Measurements from ENCODE around the gene GRK2.
"Not testable (repeated sequence)": the region's sequence is repeated elsewhere in the genome, so short reads cannot be mapped to it uniquely, and the experiment has no call there.

GRK2 gene

GRCh38 chr11:67266449-67267187, at the start of gene GRK2:
GRK2 (plus strand) TSS chr11:67266473; CDS start chr11:67266700, 227 bp downstream.
- DNase-seq = no peak
- no peak for TF ChIP-seq CTCF (IDR thresholded peaks at IDR 0.05; ENCODE audit: low read depth, low read length)
- Histone ChIP-seq H3K9me3 (ENCODE audit: severe bottlenecking) (no peaks in the 10 kb centered on the region), H3K36me3 (peaks cover 27% of the 10 kb centered on the region), H3K27ac (peak within 1 kb of the TSS; percentile 71), H3K4me3 (ENCODE audit: low read depth, low read length) (peak within 1 kb of the TSS; percentile 73), H3K27me3 (ENCODE audit: insufficient read depth, low read depth, severe bottlenecking) (no peaks in the 10 kb centered on the region)

GRCh38 chr11:67227726-67228125, 38.5 kb upstream of the GRK2 start:
- DNase-seq = no peak
- Histone ChIP-seq H3K4me3 (ENCODE audit: low read depth, low read length) (no peak overlapping the region), H3K9me3 (ENCODE audit: severe bottlenecking) (no peaks in the 10 kb centered on the region), H3K27me3 (ENCODE audit: insufficient read depth, low read depth, severe bottlenecking) (no peaks in the 10 kb centered on the region), H3K36me3 (peaks cover 73% of the 10 kb centered on the region), H3K27ac (no peak overlapping the region)
- TF ChIP-seq CTCF (IDR thresholded peaks at IDR 0.05; ENCODE audit: low read depth, low read length) = no peak

GRCh38 chr11:67230406-67230805, 35.9 kb upstream of the GRK2 start:
- no peak for TF ChIP-seq CTCF (IDR thresholded peaks at IDR 0.05; ENCODE audit: low read depth, low read length)
- Histone ChIP-seq H3K36me3 (peaks cover 70% of the 10 kb centered on the region), H3K4me3 (ENCODE audit: low read depth, low read length) (no peak overlapping the region), H3K9me3 (ENCODE audit: severe bottlenecking) (no peaks in the 10 kb centered on the region), H3K27me3 (ENCODE audit: insufficient read depth, low read depth, severe bottlenecking) (no peaks in the 10 kb centered on the region), H3K27ac (no peak overlapping the region)
- no peak for DNase-seq

- no peak for TF ChIP-seq CTCF (IDR thresholded peaks at IDR 0.05; ENCODE audit: low read depth, low read length)
- Histone ChIP-seq H3K9me3 (ENCODE audit: severe bottlenecking) (no peaks in the 10 kb centered on the region), H3K27ac (no peak overlapping the region), H3K4me3 (ENCODE audit: low read depth, low read length) (no peak overlapping the region), H3K36me3 (peaks cover 66% of the 10 kb centered on the region), H3K27me3 (ENCODE audit: insufficient read depth, low read depth, severe bottlenecking) (no peaks in the 10 kb centered on the region)
- no peak for DNase-seq
Observed at GRCh38 chr11:67230886-67231285, 35.4 kb upstream of the GRK2 start.

GRCh38 chr11:67233584-67234190, 32.6 kb upstream of the GRK2 start:
- Histone ChIP-seq H3K36me3 (peaks cover 52% of the 10 kb centered on the region), H3K27me3 (ENCODE audit: insufficient read depth, low read depth, severe bottlenecking) (no peaks in the 10 kb centered on the region), H3K4me3 (ENCODE audit: low read depth, low read length) (no peak overlapping the region), H3K9me3 (ENCODE audit: severe bottlenecking) (no peaks in the 10 kb centered on the region), H3K27ac (no peak overlapping the region)
- DNase-seq = no peak
- TF ChIP-seq CTCF (IDR thresholded peaks at IDR 0.05; ENCODE audit: low read depth, low read length) = no peak

- H3K27me3 ChIP-seq (ENCODE audit: insufficient read depth, low read depth, severe bottlenecking); DNase-seq; H3K27ac ChIP-seq; H3K4me3 ChIP-seq (ENCODE audit: low read depth, low read length); H3K9me3 ChIP-seq (ENCODE audit: severe bottlenecking): not testable (repeated sequence)
- peaks cover 43% of the 10 kb centered on the region for H3K36me3 ChIP-seq
Observed at GRCh38 chr11:67234571-67234970, 31.7 kb upstream of the GRK2 start.
